Cardiac muscle cell (in vitro differentiated cells and primary cell): ENCODE results near the gene GADD45GIP1. TPM values are rescaled to one million over a fixed set of nuclear protein-coding genes. Genes with fewer than 3 reads are reported as not detected.
A peak's percentile ranks its signal among the peaks of the same experiment; 100 is the strongest.

Source experiments
- DNase-seq, 2 donors: peaks; one replicate each; pipeline versions ENCODE4 v3.0.0 to v3.0.0-alpha.2; 2010 to 2017; ENCODE audit warnings: low read depth in 1 of 2, low spot score in 1 of 2
- H3K27ac ChIP-seq: fragments of 200-600 bp; sonication (generic); 2 replicates; pipeline ENCODE4 v1.5.1; 2016
- H3K27me3 ChIP-seq: fragments of 200-600 bp; sonication (generic); 2 replicates; pipeline ENCODE4 v1.6.0; 2016; ENCODE audit warnings: control low read depth
- H3K36me3 ChIP-seq: fragments of 200-600 bp; sonication (generic); 2 replicates; pipeline ENCODE4 v1.5.1; 2016; ENCODE audit warnings: control low read depth
- H3K4me1 ChIP-seq: fragments of 200-600 bp; sonication (generic); 2 replicates; pipeline ENCODE4 v1.8.1; 2017; ENCODE audit warnings: low read depth, mild to moderate bottlenecking, mixed run types
- H3K4me3 ChIP-seq: fragments of 200-600 bp; sonication (generic); 2 replicates; pipeline ENCODE4 v1.5.1; 2016; ENCODE audit warnings: mild to moderate bottlenecking
- H3K9me3 ChIP-seq: fragments of 200-600 bp; sonication (generic); 2 replicates; pipeline ENCODE4 v1.5.1; 2017; ENCODE audit warnings: low read depth, mild to moderate bottlenecking, control low read depth
- polyA plus RNA-seq: library from polyadenylated mRNA; unstranded; fragments of >200 nt; fragmentation: Nextera tagmentation; extraction: Ambion mirVana; gene quantifications from 2 replicates; pipeline ENCODE4 v1.2.1, GENCODE V29; 2016
- total RNA-seq: library from RNA; depleted of rRNA; stranded (reverse); fragments of >200 nt; gene quantifications from 2 replicates; pipeline ENCODE4 v1.2.3, GENCODE V29; 2016
- TF ChIP-seq, protein P1 (sequence below): IDR thresholded peaks from 2 replicates; pipeline ENCODE4 v1.5.1; 2012; ENCODE audit warnings: low read depth, mild to moderate bottlenecking, low read length

GADD45GIP1 gene
- total RNA-seq: 78.2 and 84.5 TPM in 2 replicates
- 133 and 145 TPM in 2 replicates for polyA plus RNA-seq

DNA sequence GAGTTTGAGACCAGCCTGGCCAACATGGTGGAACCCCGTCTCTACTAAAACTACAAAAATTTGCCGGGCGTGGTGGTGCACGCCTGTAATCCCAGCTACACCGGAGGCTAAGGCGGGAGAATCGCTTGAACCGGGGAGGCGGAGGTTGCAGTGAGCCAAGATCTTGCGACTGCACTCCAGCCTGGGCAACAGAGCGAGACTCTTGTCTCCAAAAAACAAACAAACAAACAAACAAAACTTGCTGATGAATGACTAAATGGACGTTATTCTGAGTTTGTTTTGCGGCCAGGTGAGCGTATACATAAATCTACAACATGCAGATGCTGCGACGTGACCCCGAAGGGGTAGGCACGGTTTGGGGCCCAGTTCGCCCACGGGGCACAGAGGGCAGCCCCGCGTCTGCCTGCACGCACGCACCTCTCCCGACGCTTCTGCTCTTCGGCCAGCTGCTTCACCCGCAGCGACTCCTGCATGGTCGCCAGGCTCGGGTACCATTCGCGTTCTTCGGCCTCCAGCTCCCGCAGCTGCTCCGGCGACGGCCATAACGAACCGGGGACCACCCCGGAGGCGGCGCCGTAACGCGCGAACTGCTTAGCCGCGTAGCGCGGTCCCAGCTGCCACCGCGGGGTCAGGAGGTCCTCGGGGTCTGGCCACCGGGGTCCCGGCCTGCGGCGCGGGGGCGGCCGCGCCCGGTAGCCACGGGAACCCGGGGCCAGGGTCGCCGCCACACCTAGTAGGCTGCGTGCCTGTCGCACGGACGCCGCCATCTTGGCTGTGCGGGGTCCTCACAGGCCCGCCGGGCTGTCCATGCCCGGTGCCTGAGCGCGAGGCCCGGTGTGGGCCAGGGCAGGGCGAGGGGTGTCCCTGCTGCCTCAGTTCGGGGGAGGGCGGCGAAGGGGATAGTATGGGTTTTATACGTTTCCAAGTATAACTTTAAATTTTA, at the start of gene GADD45GIP1:
Gene GADD45GIP1 (minus strand): TSS at position 778 of the 943 bp plus-strand sequence. CDS start 11 bp downstream, at position 767.
- Histone ChIP-seq H3K36me3 (peaks cover 9% of the 10 kb centered on the region), H3K27ac (peak within 1 kb of the TSS; percentile 89)
- TF ChIP-seq, protein P1, sequence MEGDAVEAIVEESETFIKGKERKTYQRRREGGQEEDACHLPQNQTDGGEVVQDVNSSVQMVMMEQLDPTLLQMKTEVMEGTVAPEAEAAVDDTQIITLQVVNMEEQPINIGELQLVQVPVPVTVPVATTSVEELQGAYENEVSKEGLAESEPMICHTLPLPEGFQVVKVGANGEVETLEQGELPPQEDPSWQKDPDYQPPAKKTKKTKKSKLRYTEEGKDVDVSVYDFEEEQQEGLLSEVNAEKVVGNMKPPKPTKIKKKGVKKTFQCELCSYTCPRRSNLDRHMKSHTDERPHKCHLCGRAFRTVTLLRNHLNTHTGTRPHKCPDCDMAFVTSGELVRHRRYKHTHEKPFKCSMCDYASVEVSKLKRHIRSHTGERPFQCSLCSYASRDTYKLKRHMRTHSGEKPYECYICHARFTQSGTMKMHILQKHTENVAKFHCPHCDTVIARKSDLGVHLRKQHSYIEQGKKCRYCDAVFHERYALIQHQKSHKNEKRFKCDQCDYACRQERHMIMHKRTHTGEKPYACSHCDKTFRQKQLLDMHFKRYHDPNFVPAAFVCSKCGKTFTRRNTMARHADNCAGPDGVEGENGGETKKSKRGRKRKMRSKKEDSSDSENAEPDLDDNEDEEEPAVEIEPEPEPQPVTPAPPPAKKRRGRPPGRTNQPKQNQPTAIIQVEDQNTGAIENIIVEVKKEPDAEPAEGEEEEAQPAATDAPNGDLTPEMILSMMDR: no peak

DNA sequence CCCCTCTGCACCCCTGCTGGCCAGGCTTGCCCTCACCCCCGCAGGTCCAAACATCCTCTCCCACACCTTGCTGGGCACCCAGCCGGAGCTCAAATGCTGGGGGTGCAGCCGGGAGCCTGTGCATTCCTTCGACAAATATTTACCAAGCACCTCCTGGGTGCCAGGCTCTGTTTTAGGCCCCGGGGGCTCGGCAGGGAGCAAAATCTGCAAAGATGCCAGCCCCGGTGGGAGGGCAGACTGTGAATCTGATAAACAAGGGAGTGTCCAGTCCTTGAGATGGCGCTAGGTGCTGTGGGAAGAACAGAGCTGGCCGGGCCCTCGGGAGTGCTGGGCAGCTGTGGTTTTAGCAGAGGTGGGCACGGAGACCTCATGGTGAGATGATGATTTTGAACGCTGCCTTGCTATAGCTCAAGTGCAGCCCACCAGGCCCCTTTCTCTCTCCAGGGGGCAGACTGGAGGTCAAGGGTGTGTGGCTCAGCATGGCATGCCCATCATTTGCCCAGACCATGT, 48.9 kb upstream of the GADD45GIP1 start:
- H3K4me3 ChIP-seq: no peak overlapping the region
- peaks cover 100% of the 10 kb centered on the region for H3K27me3 ChIP-seq
- H3K4me1 ChIP-seq: no peaks in the 10 kb centered on the region
- H3K36me3 ChIP-seq: no peaks in the 10 kb centered on the region
- no peaks in the 10 kb centered on the region for H3K9me3 ChIP-seq
- DNase-seq: no peak
- H3K27ac ChIP-seq: no peak overlapping the region
- TF ChIP-seq, protein P1: no peak

More for the DNA sequence above, at the start of gene GADD45GIP1:
- H3K27me3 ChIP-seq: no peaks in the 10 kb centered on the region
- H3K4me3 ChIP-seq: peak within 1 kb of the TSS; percentile 76
- no peaks in the 10 kb centered on the region for H3K9me3 ChIP-seq
- H3K4me1 ChIP-seq: peaks cover 6% of the 10 kb centered on the region
- DNase-seq: peak; percentile 80 to 86

GRCh38 chr19:13005253-13005652, 48.2 kb upstream of the GADD45GIP1 start:
- DNase-seq: no peak
- no peaks in the 10 kb centered on the region for H3K36me3 ChIP-seq
- H3K9me3 ChIP-seq: no peaks in the 10 kb centered on the region
- peaks cover 100% of the 10 kb centered on the region for H3K27me3 ChIP-seq
- TF ChIP-seq, protein P1: no peak
- H3K27ac ChIP-seq: no peak overlapping the region
- no peaks in the 10 kb centered on the region for H3K4me1 ChIP-seq
- no peak overlapping the region for H3K4me3 ChIP-seq

GRCh38 chr19:13004273-13004672, 47.2 kb upstream of the GADD45GIP1 start:
- no peaks in the 10 kb centered on the region for H3K9me3 ChIP-seq
- TF ChIP-seq, protein P1: no peak
- no peak for DNase-seq
- peaks cover 100% of the 10 kb centered on the region for H3K27me3 ChIP-seq
- H3K36me3 ChIP-seq: no peaks in the 10 kb centered on the region
- H3K4me3 ChIP-seq: no peak overlapping the region
- H3K27ac ChIP-seq: no peak overlapping the region
- no peaks in the 10 kb centered on the region for H3K4me1 ChIP-seq

- no peaks in the 10 kb centered on the region for H3K9me3 ChIP-seq
- no peak overlapping the region for H3K4me3 ChIP-seq
- no peak overlapping the region for H3K27ac ChIP-seq
- DNase-seq: no peak
- TF ChIP-seq, protein P1: no peak
- no peaks in the 10 kb centered on the region for H3K4me1 ChIP-seq
- H3K36me3 ChIP-seq: no peaks in the 10 kb centered on the region
- peaks cover 100% of the 10 kb centered on the region for H3K27me3 ChIP-seq
These were observed 46.1 kb upstream of the GADD45GIP1 start for GRCh38 chr19:13003081-13003480.
